ENCODE data around the gene C2CD2.

GRCh38 chr21:41952568-41953248, 1.1 kb downstream of the C2CD2 start:
- no peak for TF ChIP-seq CTCF (IDR thresholded peaks at IDR 0.05)
- no peak for TF ChIP-seq POLR2A (IDR thresholded peaks at IDR 0.05)
